ES-I3 (cell line): ENCODE results near the gene CLIP4.

Experiments
- H3K36me3 ChIP-seq: 2 replicates; pipeline ENCODE4 v1.6.1; 2013; ENCODE audit warnings: mild to moderate bottlenecking, low read length, control low read depth, moderate library complexity; ENCODE audit not compliant: insufficient read depth
- H3K4me1 ChIP-seq: 2 replicates; pipeline ENCODE4 v1.6.1; 2013; ENCODE audit warnings: mild to moderate bottlenecking, control low read depth, low read length; ENCODE audit not compliant: insufficient read depth
- H3K9ac ChIP-seq: 2 replicates; pipeline ENCODE4 v1.6.1; 2013; ENCODE audit warnings: low read depth, mild to moderate bottlenecking, low read length, moderate library complexity
- H3K9me3 ChIP-seq: 2 replicates; pipeline ENCODE4 v1.6.1; 2013; ENCODE audit warnings: mild to moderate bottlenecking, low read length, moderate library complexity; ENCODE audit not compliant: control insufficient read depth, insufficient read depth

CLIP4 gene

GRCh38 chr2:29233428-29233827 is 118.2 kb downstream of the CLIP4 start:
- Histone ChIP-seq H3K36me3 (no peaks in the 10 kb centered on the region), H3K9me3 (no peaks in the 10 kb centered on the region), H3K4me1 (no peaks in the 10 kb centered on the region), H3K9ac (no peak overlapping the region)

- H3K9me3 ChIP-seq = no peaks in the 10 kb centered on the region
- H3K9ac ChIP-seq = no peak overlapping the region
- no peaks in the 10 kb centered on the region for H3K36me3 ChIP-seq
- H3K4me1 ChIP-seq = no peaks in the 10 kb centered on the region
Measured at GRCh38 chr2:29235411-29235810, 120.2 kb downstream of the CLIP4 start.

- no peaks in the 10 kb centered on the region for H3K9me3 ChIP-seq
- no peak overlapping the region for H3K9ac ChIP-seq
Measured at GRCh38 chr2:29236074-29236473, 120.9 kb downstream of the CLIP4 start.

DNA sequence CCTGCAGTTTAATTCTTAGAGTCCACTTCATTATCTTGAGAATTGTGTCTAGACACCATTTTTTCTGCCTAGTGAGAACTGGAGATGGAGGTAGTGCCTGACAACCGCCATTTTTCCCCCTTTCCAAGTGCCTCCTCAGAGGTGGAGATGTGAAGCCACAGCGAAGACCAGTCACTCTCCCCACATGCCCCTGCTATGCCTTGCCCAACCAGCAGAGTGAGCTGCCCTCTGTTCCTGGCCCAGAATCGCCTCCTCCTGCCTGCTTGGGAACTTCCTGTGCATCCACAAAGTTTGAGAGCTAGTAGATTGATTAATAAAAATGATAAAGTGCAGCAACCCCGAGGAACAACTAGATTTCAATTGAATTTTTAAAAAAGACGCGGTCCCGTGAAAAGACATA is 123.3 kb downstream of the CLIP4 start:
- H3K4me1 ChIP-seq = no peaks in the 10 kb centered on the region
- no peak overlapping the region for H3K9ac ChIP-seq
- H3K9me3 ChIP-seq = no peaks in the 10 kb centered on the region
- H3K36me3 ChIP-seq = no peaks in the 10 kb centered on the region

More at GRCh38 chr2:29236074-29236473, 120.9 kb downstream of the CLIP4 start:
- H3K36me3 ChIP-seq = no peaks in the 10 kb centered on the region
- no peaks in the 10 kb centered on the region for H3K4me1 ChIP-seq
